PC-9 (cell line): Measurements from ENCODE around the gene LPCAT1. TPM values are rescaled to one million over a fixed set of nuclear protein-coding genes. Genes with fewer than 3 reads are reported as not detected.

Source experiments
- BruUV-seq: library from RNA; stranded (reverse); fragments of 400-500 nt; replicated peaks from 2 replicates; lab custom pipeline; 2021; lab: Mats Ljungman, UMichigan
- CTCF ChIA-PET: fragments of 300-600 bp; sonication (Branson Sonifier 250); formaldehyde crosslinking; loops from one replicate; lab custom pipeline; 2022; ENCODE audit warnings: antibody characterized with exemption; lab: Charles Lee
- POLR2A ChIA-PET: fragments of 300-600 bp; sonication (Branson Sonifier 250); formaldehyde crosslinking; loops from one replicate; lab custom pipeline; 2022; ENCODE audit warnings: antibody characterized with exemption; ENCODE audit not compliant: unreplicated experiment; lab: Charles Lee
- DNase-seq, 2 experiments: peaks; one replicate each; pipeline versions ENCODE4 v3.0.0 to v3.0.0-alpha.2; 2015 to 2022; ENCODE audit warnings: mixed read lengths in 1 of 2
- H2AFZ ChIP-seq: fragments of 200-600 bp; sonication (generic); 2 replicates; pipeline ENCODE4 v1.8.1; 2017; ENCODE audit warnings: antibody characterized with exemption
- H3F3A ChIP-seq: fragments of 200-600 bp; sonication (generic); 2 replicates; pipeline ENCODE4 v1.8.1; 2017; ENCODE audit warnings: antibody characterized with exemption, mild to moderate bottlenecking, low read depth; ENCODE audit not compliant: insufficient read depth
- H3K27ac ChIP-seq: fragments of 200-600 bp; sonication (generic); 2 replicates; pipeline ENCODE4 v1.6.1; 2016; ENCODE audit warnings: mixed run types
- H3K27me3 ChIP-seq: fragments of 200-600 bp; sonication (generic); 2 replicates; pipeline ENCODE4 v1.6.1; 2016; ENCODE audit warnings: low read depth, mixed run types; ENCODE audit not compliant: insufficient read depth
- H3K36me3 ChIP-seq: fragments of 200-600 bp; sonication (generic); 2 replicates; pipeline ENCODE4 v1.6.1; 2016; ENCODE audit warnings: low read depth, mixed run types
- H3K4me1 ChIP-seq: fragments of 200-600 bp; sonication (generic); replicated peaks from 2 replicates; pipeline ENCODE4 v1.6.1; 2016; ENCODE audit warnings: mixed run types; ENCODE audit not compliant: insufficient read depth
- H3K4me2 ChIP-seq: fragments of 200-600 bp; sonication (generic); 2 replicates; pipeline ENCODE4 v1.6.1; 2017; ENCODE audit warnings: mixed run types
- H3K4me3 ChIP-seq: fragments of 200-600 bp; sonication (generic); 2 replicates; pipeline ENCODE4 v1.6.1; 2016; ENCODE audit warnings: mixed run types
- H3K79me2 ChIP-seq: fragments of 200-600 bp; sonication (generic); 2 replicates; pipeline ENCODE4 v1.6.1; 2017; ENCODE audit warnings: low read depth, mixed run types
- H3K9me2 ChIP-seq: fragments of 200-600 bp; sonication (generic); 2 replicates; pipeline ENCODE4 v1.8.1; 2017; ENCODE audit warnings: mild to moderate bottlenecking; ENCODE audit not compliant: insufficient read depth
- H3K9me3 ChIP-seq: fragments of 200-600 bp; sonication (generic); 2 replicates; pipeline ENCODE4 v1.8.1; 2016; ENCODE audit warnings: low read depth; ENCODE audit not compliant: insufficient read depth
- H4K20me1 ChIP-seq: fragments of 200-600 bp; sonication (generic); 2 replicates; pipeline ENCODE4 v1.8.1; 2017; ENCODE audit not compliant: insufficient read depth
- EZH2 ChIP-seq: fragments of 200-600 bp; sonication (generic); IDR thresholded peaks from 2 replicates; pipeline ENCODE4 v1.8.0; 2017; ENCODE audit warnings: antibody characterized with exemption, low read depth
- intact Hi-C: fragments of 100-400 bp; cut with micrococcal nuclease; formaldehyde crosslinking; loops from one replicate; pipeline ENCODE4 v1.10.0; 2022; ENCODE audit not compliant: unreplicated experiment
- total RNA-seq: library from RNA; stranded (reverse); gene quantifications from 2 replicates; pipeline ENCODE4 v1.2.3, GENCODE V29; 2021
- TF ChIP-seq, protein P1 (sequence below): fragments of 200-600 bp; sonication (generic); conservative IDR thresholded peaks from 2 replicates; pipeline ENCODE4 v1.6.1; 2017; ENCODE audit warnings: mixed run types, antibody characterized with exemption, mild to moderate bottlenecking, moderate library complexity

LPCAT1 gene
- total RNA-seq, 1 experiment from 2014 or later, result 96.1 TPM

DNA sequence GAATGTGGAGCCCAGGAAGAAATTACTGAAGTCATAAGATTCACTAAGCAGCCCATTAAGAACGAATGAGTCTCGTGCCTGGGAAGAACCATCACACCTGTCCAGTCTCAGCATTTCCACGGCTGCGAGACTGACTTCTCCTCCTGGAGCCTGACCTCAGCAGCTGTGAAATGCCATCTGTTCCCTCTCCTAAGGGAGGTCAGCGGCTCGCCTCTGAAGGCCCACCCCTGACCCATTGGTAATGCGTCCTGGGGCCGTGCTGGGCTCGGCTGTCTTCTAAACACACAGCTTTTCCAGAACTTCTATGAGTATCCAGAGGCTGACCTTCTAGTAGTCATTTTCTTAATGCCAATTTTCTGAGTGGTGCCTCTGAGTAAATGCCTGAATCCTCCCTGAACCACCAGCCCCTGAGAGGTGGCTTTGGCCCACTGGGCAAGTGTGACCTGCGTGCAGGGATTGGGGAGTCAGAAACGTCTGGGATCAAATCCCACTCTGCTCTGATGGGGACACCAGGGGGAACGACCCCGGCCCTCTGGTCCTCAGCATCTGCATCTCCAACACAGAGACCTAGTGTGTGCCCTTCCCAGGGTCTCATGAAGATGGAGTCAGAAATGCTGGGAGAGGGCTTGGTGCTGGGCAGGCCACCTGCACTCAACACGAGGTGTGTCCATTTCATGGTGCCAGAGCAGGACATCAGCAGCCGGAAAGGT is 84.2 kb downstream of the LPCAT1 start:
- Histone ChIP-seq H3K27ac (no peak overlapping the region), H3K9me3 (no peaks in the 10 kb centered on the region), H4K20me1 (no peaks in the 10 kb centered on the region; the same call in 1 of the 2 replicates), H3K9me2 (no peaks in the 10 kb centered on the region), H3K4me2 (no peak overlapping the region), H3K4me1 (no peaks in the 10 kb centered on the region), H3K36me3 (no peaks in the 10 kb centered on the region), H3K4me3 (no peak overlapping the region), H3K79me2 (no peaks in the 10 kb centered on the region), H3F3A (no peaks in the 10 kb centered on the region), H3K27me3 (peaks cover 97% of the 10 kb centered on the region), H2AFZ (no peak overlapping the region)
- DNase-seq, result no peak
- POLR2A ChIA-PET, result no interaction called here
- intact Hi-C loops, result loop anchor here (10.0 kb wide), 1 partner anchor 235 kb away; the partner anchor contains the start of gene SLC6A19
- CTCF ChIA-PET, result no interaction called here
- TF ChIP-seq EZH2, result no peak
- TF ChIP-seq, protein P1, sequence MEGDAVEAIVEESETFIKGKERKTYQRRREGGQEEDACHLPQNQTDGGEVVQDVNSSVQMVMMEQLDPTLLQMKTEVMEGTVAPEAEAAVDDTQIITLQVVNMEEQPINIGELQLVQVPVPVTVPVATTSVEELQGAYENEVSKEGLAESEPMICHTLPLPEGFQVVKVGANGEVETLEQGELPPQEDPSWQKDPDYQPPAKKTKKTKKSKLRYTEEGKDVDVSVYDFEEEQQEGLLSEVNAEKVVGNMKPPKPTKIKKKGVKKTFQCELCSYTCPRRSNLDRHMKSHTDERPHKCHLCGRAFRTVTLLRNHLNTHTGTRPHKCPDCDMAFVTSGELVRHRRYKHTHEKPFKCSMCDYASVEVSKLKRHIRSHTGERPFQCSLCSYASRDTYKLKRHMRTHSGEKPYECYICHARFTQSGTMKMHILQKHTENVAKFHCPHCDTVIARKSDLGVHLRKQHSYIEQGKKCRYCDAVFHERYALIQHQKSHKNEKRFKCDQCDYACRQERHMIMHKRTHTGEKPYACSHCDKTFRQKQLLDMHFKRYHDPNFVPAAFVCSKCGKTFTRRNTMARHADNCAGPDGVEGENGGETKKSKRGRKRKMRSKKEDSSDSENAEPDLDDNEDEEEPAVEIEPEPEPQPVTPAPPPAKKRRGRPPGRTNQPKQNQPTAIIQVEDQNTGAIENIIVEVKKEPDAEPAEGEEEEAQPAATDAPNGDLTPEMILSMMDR, result no peak
- BruUV-seq, result no TSS peak

DNA sequence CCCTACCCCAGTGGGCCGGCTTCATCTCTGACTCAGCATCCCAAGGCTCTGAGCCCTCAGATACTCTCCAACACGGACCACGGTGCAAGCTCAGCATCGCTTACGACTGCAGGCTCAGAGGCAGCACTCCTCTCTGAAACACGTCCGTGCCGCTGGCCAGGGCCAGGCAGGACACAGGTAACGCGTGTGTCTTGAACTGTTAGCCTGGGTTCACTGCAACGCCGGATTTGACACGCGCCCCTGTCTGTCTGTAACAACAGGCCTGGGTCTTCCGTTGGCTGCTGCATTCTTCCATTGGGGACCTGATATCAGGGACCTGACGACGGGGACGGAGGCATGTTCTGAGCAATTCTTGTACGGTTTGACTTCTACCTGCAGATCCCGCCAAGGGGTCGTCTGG is 84.9 kb downstream of the LPCAT1 start:
- DNase-seq, result no peak
- Histone ChIP-seq H4K20me1 (no peaks in the 10 kb centered on the region; the same call in 1 of the 2 replicates), H3K79me2 (no peaks in the 10 kb centered on the region), H3F3A (no peaks in the 10 kb centered on the region), H3K9me3 (no peaks in the 10 kb centered on the region; the same call in 1 of the 2 replicates), H3K4me1 (no peaks in the 10 kb centered on the region), H3K4me2 (no peak overlapping the region), H3K27ac (no peak overlapping the region), H2AFZ (no peak overlapping the region), H3K27me3 (peaks cover 97% of the 10 kb centered on the region), H3K36me3 (no peaks in the 10 kb centered on the region), H3K9me2 (no peaks in the 10 kb centered on the region), H3K4me3 (no peak overlapping the region)
- intact Hi-C loops, result no loop called here
- ChIA-PET CTCF (no interaction called here), POLR2A (no interaction called here)
- TF ChIP-seq EZH2, result no peak
- TF ChIP-seq, protein P1, result no peak
- no TSS peak for BruUV-seq

DNA sequence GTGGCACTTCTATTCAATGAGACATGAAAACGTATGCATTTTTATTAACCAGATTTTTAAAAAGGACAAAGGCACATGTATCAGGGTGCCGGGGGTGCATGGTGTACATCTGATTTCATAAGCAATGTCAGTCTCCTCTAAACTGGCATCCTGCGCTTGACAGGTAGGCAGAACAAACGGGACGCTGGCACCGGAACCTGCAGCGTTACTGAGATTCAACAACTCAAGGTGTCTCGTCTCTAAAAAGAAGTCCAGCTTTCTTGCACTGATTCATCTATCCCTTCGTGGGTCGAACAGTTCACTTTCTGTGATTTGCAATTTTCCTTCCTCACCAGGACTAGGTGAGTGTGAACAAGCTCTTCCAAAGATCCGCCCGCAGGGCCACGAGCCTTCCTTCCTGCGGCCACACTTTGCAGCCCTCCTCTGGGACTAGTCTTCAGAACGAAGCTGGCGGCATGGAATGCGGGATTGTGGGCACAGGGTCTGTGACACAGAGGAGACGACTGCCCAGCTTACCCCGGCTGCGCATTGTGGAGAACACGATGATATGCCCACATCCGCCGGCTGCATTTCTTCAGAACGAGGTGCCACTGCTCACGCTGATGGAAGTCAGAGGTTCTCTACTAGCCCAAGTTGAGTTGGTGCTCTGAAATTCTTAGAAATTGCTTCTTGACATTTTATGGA is 85.7 kb downstream of the LPCAT1 start:
- peaks cover 97% of the 10 kb centered on the region for H3K27me3 ChIP-seq
- H3F3A ChIP-seq, result no peaks in the 10 kb centered on the region
- H3K27ac ChIP-seq, result no peak overlapping the region
- H3K9me3 ChIP-seq, result no peaks in the 10 kb centered on the region; the same call in 1 of the 2 replicates
- ChIA-PET POLR2A (no interaction called here), CTCF (interaction anchor here (0.5 kb wide), 1 partner anchor 207 kb away, joined by 3 read pairs; no protein-coding TSS in a partner anchor)
- no peaks in the 10 kb centered on the region for H3K9me2 ChIP-seq
- DNase-seq, result no peak
- no peak overlapping the region for H3K4me3 ChIP-seq
- no peaks in the 10 kb centered on the region for H4K20me1 ChIP-seq
- H2AFZ ChIP-seq, result no peak overlapping the region
- intact Hi-C loops, result loop anchor here (2.0 kb wide), 1 partner anchor 51 kb away; no protein-coding TSS in a partner anchor
- BruUV-seq, result no TSS peak
- H3K36me3 ChIP-seq, result no peaks in the 10 kb centered on the region
- TF ChIP-seq EZH2, result no peak
- TF ChIP-seq, protein P1, result no peak
- no peak overlapping the region for H3K4me2 ChIP-seq
- H3K79me2 ChIP-seq, result no peaks in the 10 kb centered on the region
- no peaks in the 10 kb centered on the region for H3K4me1 ChIP-seq
